ENCODE results near the gene TRMT2A. TPM values are rescaled to one million over a fixed set of nuclear protein-coding genes. Genes with fewer than 3 reads are reported as not detected.

The TRMT2A gene
- total RNA-seq, 6 donors from 2014 or later, result 30.3 to 146 (median 61.9) TPM

DNA sequence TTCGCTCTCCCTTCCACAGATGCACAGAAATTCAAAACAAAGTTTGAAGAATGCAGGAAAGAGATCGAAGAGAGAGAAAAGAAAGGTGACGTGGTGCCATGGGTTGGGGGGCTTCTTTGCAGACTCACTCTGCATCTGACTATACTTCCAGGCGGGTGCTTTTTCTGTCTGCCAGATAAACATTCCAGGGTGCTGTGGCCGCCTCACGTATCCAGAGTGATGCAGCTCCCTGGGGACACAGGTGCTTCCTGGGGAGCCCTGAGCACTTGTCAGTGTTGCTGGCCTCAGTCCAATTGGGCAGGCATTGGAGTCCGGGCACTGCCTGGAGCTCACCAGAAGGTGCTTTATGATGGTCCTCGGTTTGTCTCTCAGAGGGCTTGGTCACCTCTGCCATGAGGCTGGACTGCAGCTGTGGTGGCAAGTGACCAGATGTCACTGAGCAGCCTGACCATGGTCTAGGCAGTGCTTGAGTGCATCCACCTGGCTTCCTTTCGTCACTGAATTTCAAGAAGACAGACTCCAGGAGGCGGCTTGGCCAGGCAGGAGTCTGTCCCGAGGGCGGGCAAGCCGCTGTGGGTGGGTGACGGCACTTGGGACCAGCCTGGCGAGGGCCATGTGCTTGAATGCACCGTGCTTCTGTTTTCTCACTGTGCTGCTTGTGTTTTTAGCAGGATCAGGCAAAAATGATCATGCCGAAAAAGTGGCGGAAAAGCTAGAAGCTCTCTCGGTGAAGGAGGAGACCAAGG, 9.4 kb upstream of the TRMT2A start:
- Histone ChIP-seq H3K36me3 (peaks cover 0 to 55% (median 43%) of the 10 kb centered on the region in 4 donors), H3K27me3 (no peaks in the 10 kb centered on the region), H3K9me3 (no peaks in the 10 kb centered on the region), H3K27ac (no peak overlapping the region), H3K4me1 (peaks cover 0 to 11% (median 8%) of the 10 kb centered on the region in 4 donors), H3K4me3 (no peak overlapping the region)
- ATAC-seq (ENCODE audit: low FRiP score in 2 of 2), result no peak
- DNase-seq, result peak in 1 of 2 donors; percentile 70
- WGBS, 2 donors, result 88 to 92% methylated on average over 15 to 19 of the region's 19 CpGs
- TF ChIP-seq POLR2A (IDR thresholded peaks at IDR 0.05), result no peak
- TF ChIP-seq, protein P1, sequence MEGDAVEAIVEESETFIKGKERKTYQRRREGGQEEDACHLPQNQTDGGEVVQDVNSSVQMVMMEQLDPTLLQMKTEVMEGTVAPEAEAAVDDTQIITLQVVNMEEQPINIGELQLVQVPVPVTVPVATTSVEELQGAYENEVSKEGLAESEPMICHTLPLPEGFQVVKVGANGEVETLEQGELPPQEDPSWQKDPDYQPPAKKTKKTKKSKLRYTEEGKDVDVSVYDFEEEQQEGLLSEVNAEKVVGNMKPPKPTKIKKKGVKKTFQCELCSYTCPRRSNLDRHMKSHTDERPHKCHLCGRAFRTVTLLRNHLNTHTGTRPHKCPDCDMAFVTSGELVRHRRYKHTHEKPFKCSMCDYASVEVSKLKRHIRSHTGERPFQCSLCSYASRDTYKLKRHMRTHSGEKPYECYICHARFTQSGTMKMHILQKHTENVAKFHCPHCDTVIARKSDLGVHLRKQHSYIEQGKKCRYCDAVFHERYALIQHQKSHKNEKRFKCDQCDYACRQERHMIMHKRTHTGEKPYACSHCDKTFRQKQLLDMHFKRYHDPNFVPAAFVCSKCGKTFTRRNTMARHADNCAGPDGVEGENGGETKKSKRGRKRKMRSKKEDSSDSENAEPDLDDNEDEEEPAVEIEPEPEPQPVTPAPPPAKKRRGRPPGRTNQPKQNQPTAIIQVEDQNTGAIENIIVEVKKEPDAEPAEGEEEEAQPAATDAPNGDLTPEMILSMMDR (IDR thresholded peaks at IDR 0.05), result no peak
- TF ChIP-seq POLR2AphosphoS5 (IDR thresholded peaks at IDR 0.05), result no peak
- no peak for TF ChIP-seq EP300 (IDR thresholded peaks at IDR 0.05)

DNA sequence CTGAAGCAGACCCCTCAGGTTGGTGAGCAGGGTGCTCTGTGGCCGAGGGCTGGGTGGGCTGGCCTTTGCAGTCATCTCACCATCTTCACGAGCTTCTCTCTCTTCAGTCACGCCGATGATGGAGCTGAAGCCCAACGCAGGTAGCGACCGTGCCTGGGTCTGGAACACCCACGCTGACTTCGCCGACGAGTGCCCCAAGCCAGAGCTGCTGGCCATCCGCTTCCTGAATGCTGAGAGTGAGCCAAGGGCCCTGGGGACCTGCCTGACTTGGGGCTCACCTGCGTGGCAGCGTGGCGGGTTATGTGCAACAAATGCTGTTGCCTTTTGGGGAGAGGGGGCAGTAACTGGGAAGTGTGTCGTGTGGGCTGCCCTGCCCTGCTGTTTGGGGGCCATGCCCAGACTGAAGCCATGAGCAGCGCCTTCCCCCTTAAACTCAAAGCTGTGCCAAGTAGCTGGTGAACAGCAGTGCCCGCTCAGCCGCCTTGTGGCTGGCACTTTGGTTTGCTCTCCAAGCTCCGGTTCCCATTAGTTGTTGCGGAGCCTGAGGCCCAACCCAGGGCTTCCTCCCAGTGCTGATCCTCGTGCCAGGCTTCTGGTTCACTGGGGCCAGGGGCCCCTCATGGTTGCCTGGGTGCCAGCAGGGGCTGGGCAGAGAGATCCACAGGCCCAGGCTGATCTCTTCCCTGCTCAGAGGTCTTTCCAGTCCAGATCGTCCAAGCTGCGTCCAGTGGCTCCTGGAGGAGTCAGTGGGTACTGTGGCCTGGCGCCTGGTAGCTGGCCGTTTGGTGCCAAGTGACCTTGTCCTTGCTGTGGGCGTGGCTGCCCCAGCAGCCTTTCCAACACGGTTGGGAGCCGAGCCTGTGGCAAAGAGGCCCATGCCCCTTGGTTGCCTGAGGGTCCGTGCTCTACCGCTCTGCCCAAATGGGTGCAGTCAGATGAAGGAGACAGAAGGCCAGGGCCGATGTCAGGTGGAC, 8.5 kb upstream of the TRMT2A start:
- H3K27me3 ChIP-seq, result no peaks in the 10 kb centered on the region
- TF ChIP-seq POLR2A (IDR thresholded peaks at IDR 0.05), result no peak
- no peak for TF ChIP-seq POLR2AphosphoS5 (IDR thresholded peaks at IDR 0.05)
- TF ChIP-seq EP300 (IDR thresholded peaks at IDR 0.05), result no peak
- TF ChIP-seq, protein P1 (IDR thresholded peaks at IDR 0.05), result no peak
- 91 to 95% methylated on average over 13 to 32 of the region's 32 CpGs for WGBS, 2 donors
- H3K27ac ChIP-seq, result no peak overlapping the region
- peaks cover 0 to 6% (median 3%) of the 10 kb centered on the region in 4 donors for H3K4me1 ChIP-seq
- no peaks in the 10 kb centered on the region for H3K9me3 ChIP-seq
- ATAC-seq (ENCODE audit: low FRiP score in 2 of 2) (no peak), DNase-seq (peak in 1 of 2 donors; percentile 60)
- H3K4me3 ChIP-seq, result no peak overlapping the region
- peaks cover 0 to 65% (median 50%) of the 10 kb centered on the region in 4 donors for H3K36me3 ChIP-seq

DNA sequence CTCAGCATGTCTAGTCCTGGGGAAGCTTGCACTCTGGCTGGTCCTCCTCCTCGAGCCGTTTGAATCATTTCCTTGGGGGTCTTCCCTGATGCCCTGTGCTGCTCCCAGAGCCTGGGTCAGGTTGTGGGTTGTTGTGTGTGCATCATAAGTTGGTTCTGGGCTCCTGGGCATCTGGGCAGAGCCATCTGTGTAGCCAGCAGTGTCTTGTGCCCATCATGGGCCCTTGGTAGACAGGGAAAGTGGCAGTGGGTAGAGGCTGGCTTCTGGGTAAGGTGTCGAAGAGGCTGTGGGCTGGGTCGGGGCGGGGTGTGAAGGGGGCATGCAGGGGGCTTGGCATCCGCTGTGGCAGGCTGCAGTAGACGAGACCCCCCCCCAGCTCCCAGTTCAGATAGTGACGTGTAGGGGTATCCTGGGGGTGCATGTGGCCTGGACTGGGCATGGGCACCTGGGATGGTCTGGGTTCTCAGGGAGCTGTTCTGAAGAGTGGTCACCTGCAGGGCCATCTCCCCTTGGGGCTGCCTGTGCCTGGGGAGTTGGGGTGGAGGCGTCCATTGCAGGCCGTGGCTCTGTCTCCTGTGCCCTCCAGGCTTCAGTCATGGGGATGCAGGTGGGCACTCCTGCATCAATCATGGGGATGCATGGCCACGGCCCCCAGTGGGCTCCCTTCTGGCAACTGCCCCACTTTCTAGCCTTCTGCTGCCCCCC, 7.2 kb upstream of the TRMT2A start:
- 95 to 98% methylated on average over 8 to 10 of the region's 11 CpGs for WGBS, 2 donors
- Histone ChIP-seq H3K4me1 (peaks cover 0 to 10% (median 4%) of the 10 kb centered on the region in 4 donors), H3K4me3 (no peak overlapping the region), H3K36me3 (peaks cover 6 to 78% (median 59%) of the 10 kb centered on the region in 4 donors), H3K9me3 (no peaks in the 10 kb centered on the region), H3K27me3 (no peaks in the 10 kb centered on the region), H3K27ac (no peak overlapping the region)
- no peak for TF ChIP-seq POLR2AphosphoS5 (IDR thresholded peaks at IDR 0.05)
- no peak for TF ChIP-seq EP300 (IDR thresholded peaks at IDR 0.05)
- no peak for TF ChIP-seq POLR2A (IDR thresholded peaks at IDR 0.05)
- TF ChIP-seq, protein P1 (IDR thresholded peaks at IDR 0.05), result no peak
- ATAC-seq (ENCODE audit: low FRiP score in 2 of 2) (no peak), DNase-seq (peak in 1 of 2 donors; percentile 29)

DNA sequence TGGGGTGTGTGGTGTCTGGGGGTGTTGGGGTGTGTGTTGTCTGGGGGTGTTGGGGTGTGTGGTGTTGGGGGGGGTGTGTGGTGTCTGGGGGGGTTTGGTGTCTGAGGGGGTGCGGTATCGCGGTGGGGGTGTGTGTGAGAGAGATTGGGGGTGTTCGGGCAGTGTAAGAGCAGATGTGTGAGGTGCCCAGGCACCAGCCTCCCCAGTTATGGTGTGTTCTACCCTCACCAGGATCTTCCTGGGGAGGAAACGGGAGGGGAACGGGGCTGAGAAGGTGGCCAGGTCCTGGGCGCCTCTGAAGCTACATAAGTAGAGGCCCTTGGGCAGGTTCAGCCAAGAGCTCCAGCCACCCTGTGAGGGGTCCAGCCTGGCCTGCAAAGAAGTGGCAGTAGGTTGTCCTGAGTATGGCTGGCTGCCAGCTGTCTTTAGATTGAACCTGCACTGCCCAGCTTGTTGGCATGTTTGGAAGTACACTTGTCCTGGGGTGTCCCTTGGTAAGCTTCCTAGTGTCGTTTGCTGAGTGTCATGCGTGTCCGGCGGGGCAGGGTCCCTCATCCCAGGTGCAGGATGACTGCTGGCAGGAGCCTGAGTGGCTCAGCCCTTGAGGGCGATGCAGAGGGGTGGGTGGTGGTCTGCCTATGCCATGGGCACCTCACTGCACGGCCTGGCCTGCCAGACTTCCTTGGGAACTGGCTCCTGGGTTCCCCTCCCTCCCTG, 6.5 kb upstream of the TRMT2A start:
- Histone ChIP-seq H3K9me3 (no peaks in the 10 kb centered on the region), H3K36me3 (peaks cover 6 to 80% (median 61%) of the 10 kb centered on the region in 4 donors), H3K27me3 (no peaks in the 10 kb centered on the region), H3K27ac (no peak overlapping the region), H3K4me3 (no peak overlapping the region), H3K4me1 (peaks cover 3 to 17% (median 11%) of the 10 kb centered on the region in 4 donors)
- TF ChIP-seq POLR2AphosphoS5 (IDR thresholded peaks at IDR 0.05) (no peak), POLR2A (IDR thresholded peaks at IDR 0.05) (no peak), EP300 (IDR thresholded peaks at IDR 0.05) (no peak)
- TF ChIP-seq, protein P1 (IDR thresholded peaks at IDR 0.05), result no peak
- no peak for ATAC-seq (ENCODE audit: low FRiP score in 2 of 2)
- 80 to 90% methylated on average over 4 to 13 of the region's 13 CpGs for WGBS, 2 donors
- DNase-seq, result peak in 1 of 2 donors; percentile 36
